ENCODE measurements around the gene CCDC192. TPM values are rescaled to one million over a fixed set of nuclear protein-coding genes. Genes with fewer than 3 reads are reported as not detected.
"Not testable (repeated sequence)": the region's sequence is repeated elsewhere in the genome, so short reads cannot be mapped to it uniquely, and the experiment has no call there.

Gene CCDC192
- total RNA-seq, 1 donor from 2014 or later = not detected

DNA sequence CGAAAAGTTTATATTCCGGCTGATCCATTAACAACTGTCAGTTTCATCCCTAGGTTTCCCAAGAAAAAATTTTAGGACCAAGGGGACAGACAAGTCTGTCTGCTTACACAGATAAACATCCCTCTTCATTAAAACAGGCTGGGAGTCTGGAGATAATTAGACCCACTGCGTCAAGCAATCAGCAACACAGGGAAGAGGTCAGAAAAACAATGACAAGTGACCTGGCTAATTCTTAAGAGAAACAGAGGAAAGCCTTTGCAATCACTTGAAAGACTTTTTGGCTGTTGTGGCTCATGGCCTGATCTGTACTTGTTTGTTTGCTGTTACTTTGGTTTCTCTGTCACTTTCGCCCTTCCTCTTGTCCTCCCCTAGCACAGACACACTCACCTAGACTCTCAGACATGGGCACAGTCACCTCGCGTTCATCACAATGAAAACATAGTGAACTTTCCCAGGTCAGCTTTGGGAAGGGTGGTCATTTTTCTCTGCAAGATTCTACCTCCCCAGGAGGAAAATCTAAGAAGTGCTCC, 2.9 kb upstream of the CCDC192 start:
- TF ChIP-seq, protein P1, sequence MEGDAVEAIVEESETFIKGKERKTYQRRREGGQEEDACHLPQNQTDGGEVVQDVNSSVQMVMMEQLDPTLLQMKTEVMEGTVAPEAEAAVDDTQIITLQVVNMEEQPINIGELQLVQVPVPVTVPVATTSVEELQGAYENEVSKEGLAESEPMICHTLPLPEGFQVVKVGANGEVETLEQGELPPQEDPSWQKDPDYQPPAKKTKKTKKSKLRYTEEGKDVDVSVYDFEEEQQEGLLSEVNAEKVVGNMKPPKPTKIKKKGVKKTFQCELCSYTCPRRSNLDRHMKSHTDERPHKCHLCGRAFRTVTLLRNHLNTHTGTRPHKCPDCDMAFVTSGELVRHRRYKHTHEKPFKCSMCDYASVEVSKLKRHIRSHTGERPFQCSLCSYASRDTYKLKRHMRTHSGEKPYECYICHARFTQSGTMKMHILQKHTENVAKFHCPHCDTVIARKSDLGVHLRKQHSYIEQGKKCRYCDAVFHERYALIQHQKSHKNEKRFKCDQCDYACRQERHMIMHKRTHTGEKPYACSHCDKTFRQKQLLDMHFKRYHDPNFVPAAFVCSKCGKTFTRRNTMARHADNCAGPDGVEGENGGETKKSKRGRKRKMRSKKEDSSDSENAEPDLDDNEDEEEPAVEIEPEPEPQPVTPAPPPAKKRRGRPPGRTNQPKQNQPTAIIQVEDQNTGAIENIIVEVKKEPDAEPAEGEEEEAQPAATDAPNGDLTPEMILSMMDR (IDR thresholded peaks at IDR 0.05) = no peak
- H3K36me3 ChIP-seq = no peaks in the 10 kb centered on the region
- H3K9me3 ChIP-seq = no peaks in the 10 kb centered on the region
- DNase-seq (no peak), ATAC-seq (no peak)
- peaks cover 6% of the 10 kb centered on the region for H3K4me1 ChIP-seq
- no peak overlapping the region for H3K4me3 ChIP-seq
- H3K27ac ChIP-seq = no peak overlapping the region
- no peaks in the 10 kb centered on the region for H3K27me3 ChIP-seq
- intact Hi-C loops (cut with DNase I) = no loop called here

- no peak for DNase-seq
- no peak overlapping the region for H3K4me3 ChIP-seq
- H3K27ac ChIP-seq = no peak overlapping the region
- intact Hi-C loops (cut with DNase I) = no loop called here
- no peak for ATAC-seq
- TF ChIP-seq, protein P1 (IDR thresholded peaks at IDR 0.05) = no peak
- no peaks in the 10 kb centered on the region for H3K9me3 ChIP-seq
- peaks cover 10% of the 10 kb centered on the region for H3K4me1 ChIP-seq
- no peaks in the 10 kb centered on the region for H3K36me3 ChIP-seq
- H3K27me3 ChIP-seq = no peaks in the 10 kb centered on the region
Measured at GRCh38 chr5:127702434-127702833, 757 bp upstream of the CCDC192 start.

- Histone ChIP-seq H3K27ac (peak overlapping the region; percentile 15), H3K36me3 (no peaks in the 10 kb centered on the region), H3K27me3 (no peaks in the 10 kb centered on the region), H3K4me3 (no peak overlapping the region), H3K4me1 (peaks cover 10% of the 10 kb centered on the region), H3K9me3 (no peaks in the 10 kb centered on the region)
- TF ChIP-seq, protein P1 (IDR thresholded peaks at IDR 0.05) = no peak
- intact Hi-C loops (cut with DNase I) = no loop called here
- ATAC-seq (peak; percentile 52), DNase-seq (no peak)
Measured at GRCh38 chr5:127705120-127705892, 2.1 kb downstream of the CCDC192 start.

DNA sequence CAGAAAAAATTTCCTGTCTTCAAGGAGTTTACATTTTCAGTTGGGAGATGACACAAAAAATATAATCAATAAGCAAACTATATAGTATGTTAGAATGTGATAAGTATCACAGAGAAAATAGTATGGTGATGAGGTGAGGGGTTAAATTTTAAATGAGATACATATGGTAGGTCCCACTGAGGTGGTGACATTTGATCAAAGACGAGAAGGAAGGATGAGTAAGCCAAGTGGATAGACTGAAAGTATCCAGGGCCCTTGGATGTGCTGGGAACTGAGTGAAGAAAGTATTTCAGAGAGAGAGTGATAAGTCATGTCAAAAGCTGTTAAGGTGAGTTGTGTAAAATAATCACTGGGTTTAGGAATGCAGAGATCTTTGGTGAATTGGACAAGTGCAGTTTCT, 3.5 kb downstream of the CCDC192 start:
- H3K36me3 ChIP-seq = no peaks in the 10 kb centered on the region
- no peak for ATAC-seq
- H3K27ac ChIP-seq = no peak overlapping the region
- no peaks in the 10 kb centered on the region for H3K9me3 ChIP-seq
- H3K4me1 ChIP-seq = peaks cover 10% of the 10 kb centered on the region
- H3K27me3 ChIP-seq = no peaks in the 10 kb centered on the region
- H3K4me3 ChIP-seq = no peak overlapping the region
- intact Hi-C loops (cut with DNase I) = no loop called here
- TF ChIP-seq, protein P1 (IDR thresholded peaks at IDR 0.05) = no peak
- DNase-seq = no peak

GRCh38 chr5:127707209-127707608, 4.0 kb downstream of the CCDC192 start:
- Histone ChIP-seq H3K9me3 (no peaks in the 10 kb centered on the region), H3K36me3 (no peaks in the 10 kb centered on the region), H3K27ac (no peak overlapping the region), H3K27me3 (no peaks in the 10 kb centered on the region), H3K4me3 (no peak overlapping the region), H3K4me1 (peaks cover 10% of the 10 kb centered on the region)
- TF ChIP-seq, protein P1 (IDR thresholded peaks at IDR 0.05) = no peak
- intact Hi-C loops (cut with DNase I) = no loop called here
- no peak for ATAC-seq
- DNase-seq = no peak

- H3K27ac ChIP-seq; H3K27me3 ChIP-seq; ATAC-seq; intact Hi-C loops (cut with DNase I); H3K9me3 ChIP-seq; H3K4me3 ChIP-seq; H3K4me1 ChIP-seq; H3K36me3 ChIP-seq; DNase-seq: not testable (repeated sequence)
Measured at GRCh38 chr5:127713083-127713482, 9.9 kb downstream of the CCDC192 start.

All from upper lobe of right lung (tissue), 1 donor.